B cell (primary cell): ENCODE data around the gene DENND4C.

ENCODE experiments used
- CTCF ChIP-seq: fragments of 200-600 bp; IDR thresholded peaks from one replicate; pipeline ENCODE4 v1.8.0; 2022; ENCODE audit warnings: antibody characterized with exemption, mild to moderate bottlenecking
- EZH2 ChIP-seq: IDR thresholded peaks from 2 replicates; pipeline ENCODE4 v1.6.1; 2012; ENCODE audit warnings: borderline replicate concordance, low read depth, mild to moderate bottlenecking, moderate library complexity, low read length; ENCODE audit not compliant: insufficient read depth, poor library complexity, severe bottlenecking

GRCh38 chr9:19270421-19270949 lies 40.0 kb downstream of the DENND4C start:
- TF ChIP-seq CTCF (no peak), EZH2 (no peak)
